ENCODE measurements around the gene PINLYP. TPM values are rescaled to one million over a fixed set of nuclear protein-coding genes. Genes with fewer than 3 reads are reported as not detected.
A peak's percentile ranks its signal among the peaks of the same experiment; 100 is the strongest.

PINLYP gene
- total RNA-seq, 1 experiment from 2014 or later = 11.9 TPM

DNA sequence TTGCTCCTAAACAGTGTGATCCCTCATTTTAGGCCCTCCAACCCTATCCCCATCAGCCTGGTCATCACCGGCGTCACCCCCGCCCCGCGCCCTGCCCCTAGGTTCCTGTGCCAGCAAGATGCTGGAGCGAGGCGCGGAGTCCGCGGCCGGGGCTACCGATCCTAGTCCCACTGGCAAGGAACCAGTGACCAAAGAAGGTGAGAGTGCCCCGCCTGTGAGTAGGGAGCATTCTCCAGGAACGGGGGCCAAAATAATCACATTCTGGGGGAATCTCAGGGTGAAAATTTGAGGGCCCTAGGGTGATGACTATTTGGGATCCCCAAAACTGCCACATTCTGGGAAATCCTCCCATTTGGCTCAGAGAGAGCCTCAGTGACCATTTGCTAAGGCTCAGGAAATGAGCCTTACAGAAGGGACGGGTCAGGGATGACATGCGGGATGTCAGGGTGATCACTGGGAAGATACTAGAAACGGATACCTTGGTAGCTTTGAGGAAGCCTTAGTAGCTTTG is 41.2 kb upstream of the PINLYP start:
- no peaks in the 10 kb centered on the region for H3K9me3 ChIP-seq (ENCODE audit: control insufficient read depth, low read depth, low read length)
- Mint-ChIP-seq H3K36me3 (ENCODE audit: insufficient read depth in 1 of 3, low read depth in 3 of 3) (peaks cover 13 to 29% (median 21%) of the 10 kb centered on the region in 3 experiments), H3K9me3 (peaks cover 4% of the 10 kb centered on the region in 2 experiments; a peak in 4 of 5 replicates), H3K4me1 (peaks cover 15 to 19% of the 10 kb centered on the region in 2 experiments), H3K27ac (no peak overlapping the region; a peak in 1 of 7 replicates), H3K4me3 (peak overlapping the region; percentile 79 to 97), H3K27me3 (ENCODE audit: low read depth) (peaks cover 9% of the 10 kb centered on the region)
- no peak overlapping the region for H3K18ac ChIP-seq (ENCODE audit: insufficient read length, low read depth, low read length)
- no CpG with 5 or more reads among the region's 17 CpGs for whole genome bisulfite sequencing (ENCODE audit: extremely low coverage, insufficient read length, low lambda C conversion rate)
- H3K27ac ChIP-seq (ENCODE audit: insufficient read length, low read depth, low read length) = no peak overlapping the region
- H3K79me1 ChIP-seq (ENCODE audit: insufficient read depth, low read depth, low read length, poor library complexity, severe bottlenecking) = no peaks in the 10 kb centered on the region
- no peaks in the 10 kb centered on the region for H4K20me1 ChIP-seq (ENCODE audit: control insufficient read depth, insufficient read depth, insufficient read length)
- peaks cover 5% of the 10 kb centered on the region for H3K23me2 ChIP-seq (ENCODE audit: insufficient read length, low read depth, low read length, poor library complexity, severe bottlenecking)
- H2BK12ac ChIP-seq (ENCODE audit: insufficient read length, low read depth, low read length) = no peak overlapping the region
- H2BK15ac ChIP-seq (ENCODE audit: low read depth, low read length) = no peak overlapping the region
- no peak for DNase-seq
- no peak overlapping the region for H3K9ac ChIP-seq (ENCODE audit: extremely low read depth, insufficient read length, low read length)
- H3K23ac ChIP-seq (ENCODE audit: insufficient read length, low read depth, low read length) = no peak overlapping the region
- peak overlapping the region; percentile 56 for H3K4me2 ChIP-seq (ENCODE audit: insufficient read depth, insufficient read length, low read length)
- H3K79me2 ChIP-seq (ENCODE audit: insufficient read depth, low read length) = no peaks in the 10 kb centered on the region
- H4K91ac ChIP-seq (ENCODE audit: insufficient read length, low read depth, low read length) = no peak overlapping the region
- H2AFZ ChIP-seq (ENCODE audit: low read length) = no peak overlapping the region
- no peak overlapping the region for H2BK20ac ChIP-seq (ENCODE audit: low read depth, low read length, poor library complexity, severe bottlenecking)
- H2BK120ac ChIP-seq (ENCODE audit: low read depth, low read length, poor library complexity, severe bottlenecking) = no peak overlapping the region
- H3K56ac ChIP-seq (ENCODE audit: insufficient read length, low read depth, low read length) = no peak overlapping the region
- H3K27me3 ChIP-seq (ENCODE audit: insufficient read depth, low read length) = no peaks in the 10 kb centered on the region
- H4K5ac ChIP-seq (ENCODE audit: insufficient read length, low read depth, low read length) = no peak overlapping the region
- no peak overlapping the region for H2BK5ac ChIP-seq (ENCODE audit: insufficient read length, low read length)
- TF ChIP-seq, protein P1, sequence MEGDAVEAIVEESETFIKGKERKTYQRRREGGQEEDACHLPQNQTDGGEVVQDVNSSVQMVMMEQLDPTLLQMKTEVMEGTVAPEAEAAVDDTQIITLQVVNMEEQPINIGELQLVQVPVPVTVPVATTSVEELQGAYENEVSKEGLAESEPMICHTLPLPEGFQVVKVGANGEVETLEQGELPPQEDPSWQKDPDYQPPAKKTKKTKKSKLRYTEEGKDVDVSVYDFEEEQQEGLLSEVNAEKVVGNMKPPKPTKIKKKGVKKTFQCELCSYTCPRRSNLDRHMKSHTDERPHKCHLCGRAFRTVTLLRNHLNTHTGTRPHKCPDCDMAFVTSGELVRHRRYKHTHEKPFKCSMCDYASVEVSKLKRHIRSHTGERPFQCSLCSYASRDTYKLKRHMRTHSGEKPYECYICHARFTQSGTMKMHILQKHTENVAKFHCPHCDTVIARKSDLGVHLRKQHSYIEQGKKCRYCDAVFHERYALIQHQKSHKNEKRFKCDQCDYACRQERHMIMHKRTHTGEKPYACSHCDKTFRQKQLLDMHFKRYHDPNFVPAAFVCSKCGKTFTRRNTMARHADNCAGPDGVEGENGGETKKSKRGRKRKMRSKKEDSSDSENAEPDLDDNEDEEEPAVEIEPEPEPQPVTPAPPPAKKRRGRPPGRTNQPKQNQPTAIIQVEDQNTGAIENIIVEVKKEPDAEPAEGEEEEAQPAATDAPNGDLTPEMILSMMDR (conservative IDR thresholded peaks at IDR 0.05) = no peak
- no peak overlapping the region for H3K14ac ChIP-seq (ENCODE audit: insufficient read depth, low read length)
- H3T11ph ChIP-seq (ENCODE audit: low read length) = no peak overlapping the region
- no peaks in the 10 kb centered on the region for H3K4me1 ChIP-seq (ENCODE audit: insufficient read depth, low read length)
- no peak overlapping the region for H3K4ac ChIP-seq (ENCODE audit: low read depth, low read length)
- no peak overlapping the region for H4K8ac ChIP-seq (replicated peaks; ENCODE audit: insufficient read length, low read depth, low read length)
- H2AK5ac ChIP-seq (ENCODE audit: insufficient read length, low read length) = no peak overlapping the region

Measured in H9 (cell line).